Caco-2 (cell line): Measurements from ENCODE around the gene OSBPL10. TPM values are rescaled to one million over a fixed set of nuclear protein-coding genes. Genes with fewer than 3 reads are reported as not detected.

Experiments used
- BruUV-seq: library from RNA; stranded (reverse); fragments of 400-500 nt; replicated peaks from 2 replicates; lab custom pipeline; 2021; lab: Mats Ljungman, UMichigan
- CTCF ChIA-PET: fragments of 300-600 bp; sonication (Branson Sonifier 250); formaldehyde crosslinking; loops from one replicate; lab custom pipeline; 2022; ENCODE audit warnings: antibody characterized with exemption; lab: Charles Lee
- POLR2A ChIA-PET: fragments of 300-600 bp; sonication (Branson Sonifier 250); formaldehyde crosslinking; loops from one replicate; lab custom pipeline; 2022; ENCODE audit warnings: antibody characterized with exemption; lab: Charles Lee
- DNase-seq, 2 experiments: peaks; one replicate each; pipeline versions ENCODE4 v3.0.0 to v3.0.0-alpha.2; 2020 to 2022
- H3K27me3 ChIP-seq: replicated peaks from 2 replicates; pipeline ENCODE4 v1.6.0; 2011; ENCODE audit warnings: low read length; ENCODE audit not compliant: control insufficient read depth, insufficient read depth
- H3K36me3 ChIP-seq: 2 replicates; pipeline ENCODE4 v1.5.1; 2011; ENCODE audit warnings: low read length; ENCODE audit not compliant: control insufficient read depth, insufficient read depth
- H3K4me1 ChIP-seq: fragments of 250-450 bp; sonication (Bioruptor Pico); 2 replicates; pipeline ENCODE4 v1.5.1; 2020; ENCODE audit warnings: mild to moderate bottlenecking
- H3K4me3 ChIP-seq: 2 replicates; pipeline ENCODE4 v1.5.1; 2011; ENCODE audit warnings: low read depth, mild to moderate bottlenecking, control low read depth, low read length
- H3K9me3 ChIP-seq: fragments of 250-450 bp; sonication (Bioruptor Pico); 2 replicates; pipeline ENCODE4 v1.5.1; 2020; ENCODE audit warnings: mild to moderate bottlenecking, moderate library complexity
- H3K27ac Mint-ChIP-seq: one replicate; pipeline ENCODE4 v1.8.0; 2022; ENCODE audit warnings: mixed read lengths; ENCODE audit not compliant: unreplicated experiment
- H3K27me3 Mint-ChIP-seq: one replicate; pipeline ENCODE4 v1.8.0; 2022; ENCODE audit warnings: mixed read lengths; ENCODE audit not compliant: insufficient read depth, unreplicated experiment
- H3K36me3 Mint-ChIP-seq: one replicate; pipeline ENCODE4 v1.8.0; 2022; ENCODE audit warnings: mild to moderate bottlenecking, mixed read lengths; ENCODE audit not compliant: insufficient read depth, unreplicated experiment
- H3K4me1 Mint-ChIP-seq: one replicate; pipeline ENCODE4 v1.8.0; 2022; ENCODE audit warnings: low read depth, mixed read lengths; ENCODE audit not compliant: unreplicated experiment
- H3K4me3 Mint-ChIP-seq: one replicate; pipeline ENCODE4 v1.8.0; 2022; ENCODE audit warnings: mild to moderate bottlenecking, moderate library complexity, mixed read lengths; ENCODE audit not compliant: unreplicated experiment
- H3K9me3 Mint-ChIP-seq: one replicate; pipeline ENCODE4 v1.8.0; 2022; ENCODE audit warnings: mixed read lengths; ENCODE audit not compliant: unreplicated experiment
- intact Hi-C: fragments of 100-400 bp; cut with micrococcal nuclease; formaldehyde crosslinking; loops from one replicate; pipeline ENCODE4 v1.10.0; 2022; ENCODE audit not compliant: unreplicated experiment
- total RNA-seq: library from RNA; stranded (reverse); gene quantifications from 2 replicates; pipeline ENCODE4 v1.2.3, GENCODE V29; 2022
- TF ChIP-seq, protein P1 (sequence below), 2 experiments: fragments of 200-600 bp in 1 of 2; IDR thresholded peaks; 1 replicate in 1 of 2; 2 replicates in 1 of 2; pipeline versions ENCODE4 v1.5.1 to v1.8.0; 2011 to 2022; ENCODE audit warnings: antibody characterized with exemption in 1 of 2, control low read depth in 1 of 2, inconsistent platforms in 1 of 2, low read depth in 1 of 2, low read length in 1 of 2, mild to moderate bottlenecking in 1 of 2, moderate library complexity in 1 of 2; ENCODE audit not compliant: insufficient read depth in 1 of 2, severe bottlenecking in 1 of 2, unreplicated experiment in 1 of 2

Gene OSBPL10
- total RNA-seq, 1 experiment from 2014 or later = 71.2 TPM

- TF ChIP-seq, protein P1, sequence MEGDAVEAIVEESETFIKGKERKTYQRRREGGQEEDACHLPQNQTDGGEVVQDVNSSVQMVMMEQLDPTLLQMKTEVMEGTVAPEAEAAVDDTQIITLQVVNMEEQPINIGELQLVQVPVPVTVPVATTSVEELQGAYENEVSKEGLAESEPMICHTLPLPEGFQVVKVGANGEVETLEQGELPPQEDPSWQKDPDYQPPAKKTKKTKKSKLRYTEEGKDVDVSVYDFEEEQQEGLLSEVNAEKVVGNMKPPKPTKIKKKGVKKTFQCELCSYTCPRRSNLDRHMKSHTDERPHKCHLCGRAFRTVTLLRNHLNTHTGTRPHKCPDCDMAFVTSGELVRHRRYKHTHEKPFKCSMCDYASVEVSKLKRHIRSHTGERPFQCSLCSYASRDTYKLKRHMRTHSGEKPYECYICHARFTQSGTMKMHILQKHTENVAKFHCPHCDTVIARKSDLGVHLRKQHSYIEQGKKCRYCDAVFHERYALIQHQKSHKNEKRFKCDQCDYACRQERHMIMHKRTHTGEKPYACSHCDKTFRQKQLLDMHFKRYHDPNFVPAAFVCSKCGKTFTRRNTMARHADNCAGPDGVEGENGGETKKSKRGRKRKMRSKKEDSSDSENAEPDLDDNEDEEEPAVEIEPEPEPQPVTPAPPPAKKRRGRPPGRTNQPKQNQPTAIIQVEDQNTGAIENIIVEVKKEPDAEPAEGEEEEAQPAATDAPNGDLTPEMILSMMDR (IDR thresholded peaks at IDR 0.05; ENCODE audit: insufficient read depth in 1 of 2, low read depth in 1 of 2, low read length in 1 of 2, severe bottlenecking in 1 of 2, unreplicated experiment in 1 of 2) = no peak
Observed at GRCh38 chr3:31832551-31832950, 148.5 kb downstream of the OSBPL10 start.

GRCh38 chr3:31831591-31831990 is 149.5 kb downstream of the OSBPL10 start:
- DNase-seq = no peak
- no peaks in the 10 kb centered on the region for H3K9me3 ChIP-seq
- peaks cover 5% of the 10 kb centered on the region for H3K36me3 Mint-ChIP-seq

More at GRCh38 chr3:31832551-31832950, 148.5 kb downstream of the OSBPL10 start:
- Mint-ChIP-seq H3K4me1 (peaks cover 4% of the 10 kb centered on the region), H3K4me3 (no peak overlapping the region), H3K27me3 (no peaks in the 10 kb centered on the region), H3K9me3 (no peaks in the 10 kb centered on the region), H3K27ac (no peak overlapping the region), H3K36me3 (no peaks in the 10 kb centered on the region)
- no peaks in the 10 kb centered on the region for H3K36me3 ChIP-seq
- no peaks in the 10 kb centered on the region for H3K4me1 ChIP-seq
- CTCF ChIA-PET = no interaction called here
- no peak for DNase-seq
- intact Hi-C loops = no loop called here
- H3K27me3 ChIP-seq = no peaks in the 10 kb centered on the region
- no peak overlapping the region for H3K4me3 ChIP-seq
- POLR2A ChIA-PET = no interaction called here
- no peaks in the 10 kb centered on the region for H3K9me3 ChIP-seq
- BruUV-seq = no TSS peak

DNA sequence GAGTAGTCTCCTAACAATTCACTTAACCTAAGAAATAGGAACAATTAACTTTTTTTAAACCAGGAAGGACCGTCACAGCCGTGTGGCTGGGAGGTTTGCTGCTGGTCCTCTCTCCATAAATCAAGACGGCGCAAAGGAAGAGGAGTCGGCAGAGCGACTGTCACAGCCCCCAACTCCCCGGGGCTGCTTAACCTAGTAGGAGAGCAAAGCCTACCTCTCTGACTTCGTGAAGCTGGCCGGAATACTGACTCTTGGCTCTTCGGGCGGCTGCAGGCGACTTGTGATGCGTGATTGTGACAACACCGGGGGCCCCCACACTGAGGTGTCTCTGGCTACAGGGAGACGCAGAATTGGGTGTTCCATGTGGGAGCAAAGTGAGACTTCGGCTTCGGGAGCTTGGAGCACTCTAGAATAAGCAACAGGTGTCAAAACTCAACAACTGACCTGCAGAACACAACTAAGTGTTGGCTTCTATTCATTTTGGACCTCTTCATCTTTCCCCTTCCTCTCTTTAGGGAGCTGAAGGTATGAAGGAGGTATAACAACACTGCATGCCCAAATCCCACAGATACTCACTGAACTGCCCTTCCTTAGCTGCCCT is 151.1 kb downstream of the OSBPL10 start:
- Histone ChIP-seq H3K36me3 (no peaks in the 10 kb centered on the region), H3K9me3 (no peaks in the 10 kb centered on the region), H3K27me3 (no peaks in the 10 kb centered on the region), H3K4me1 (no peaks in the 10 kb centered on the region), H3K4me3 (no peak overlapping the region)
- H3K36me3 Mint-ChIP-seq = peaks cover 8% of the 10 kb centered on the region
- no peak overlapping the region for H3K27ac Mint-ChIP-seq
- H3K9me3 Mint-ChIP-seq = no peaks in the 10 kb centered on the region
- CTCF ChIA-PET = no interaction called here
- no peak overlapping the region for H3K4me3 Mint-ChIP-seq
- POLR2A ChIA-PET = no interaction called here
- H3K27me3 Mint-ChIP-seq = no peaks in the 10 kb centered on the region
- DNase-seq = no peak
- TF ChIP-seq, protein P1 (IDR thresholded peaks at IDR 0.05; ENCODE audit: insufficient read depth in 1 of 2, low read depth in 1 of 2, low read length in 1 of 2, severe bottlenecking in 1 of 2, unreplicated experiment in 1 of 2) = no peak
- no TSS peak for BruUV-seq
- H3K4me1 Mint-ChIP-seq = peaks cover 4% of the 10 kb centered on the region
- intact Hi-C loops = no loop called here

More at GRCh38 chr3:31831591-31831990, 149.5 kb downstream of the OSBPL10 start:
- peaks cover 4% of the 10 kb centered on the region for H3K4me1 Mint-ChIP-seq
- Histone ChIP-seq H3K4me1 (no peaks in the 10 kb centered on the region), H3K36me3 (no peaks in the 10 kb centered on the region), H3K27me3 (no peaks in the 10 kb centered on the region), H3K4me3 (no peak overlapping the region)
- intact Hi-C loops = no loop called here
- no peaks in the 10 kb centered on the region for H3K9me3 Mint-ChIP-seq
- H3K4me3 Mint-ChIP-seq = no peak overlapping the region
- ChIA-PET POLR2A (no interaction called here), CTCF (no interaction called here)
- no TSS peak for BruUV-seq
- no peaks in the 10 kb centered on the region for H3K27me3 Mint-ChIP-seq
- H3K27ac Mint-ChIP-seq = no peak overlapping the region
- TF ChIP-seq, protein P1 (IDR thresholded peaks at IDR 0.05; ENCODE audit: insufficient read depth in 1 of 2, low read depth in 1 of 2, low read length in 1 of 2, severe bottlenecking in 1 of 2, unreplicated experiment in 1 of 2) = no peak
